Liver (tissue), 9 donors: ENCODE measurements around the gene ZNF691. TPM values are rescaled to one million over a fixed set of nuclear protein-coding genes. Genes with fewer than 3 reads are reported as not detected.
"Not testable (repeated sequence)": the region's sequence is repeated elsewhere in the genome, so short reads cannot be mapped to it uniquely, and the experiment has no call there.

ENCODE experiments used
- DNase-seq: peaks from one replicate; pipeline ENCODE4 v3.0.0-alpha.2; 2017; ENCODE audit warnings: low spot score
- H3K27ac ChIP-seq, 2 donors: one replicate each; pipeline ENCODE4 v1.7.0; 2013; ENCODE audit warnings: inconsistent platforms in 2 of 2, low read length in 2 of 2, control low read depth in 1 of 2, low read depth in 1 of 2, mild to moderate bottlenecking in 1 of 2
- H3K27me3 ChIP-seq, 4 donors: one replicate each; pipeline versions ENCODE4 v1.6.1 to v1.7.0; 2013; ENCODE audit warnings: low read length in 3 of 4, inconsistent platforms in 1 of 4, mild to moderate bottlenecking in 1 of 4, moderate library complexity in 1 of 4; ENCODE audit not compliant: control insufficient read depth in 4 of 4, insufficient read depth in 4 of 4
- H3K36me3 ChIP-seq, 4 donors: one replicate each; pipeline versions ENCODE4 v1.6.1 to v1.7.0; 2013; ENCODE audit warnings: low read length in 3 of 4, mild to moderate bottlenecking in 3 of 4, low read depth in 1 of 4, moderate library complexity in 1 of 4; ENCODE audit not compliant: control insufficient read depth in 4 of 4, insufficient read depth in 3 of 4
- H3K4me1 ChIP-seq, 4 donors: one replicate each; pipeline versions ENCODE4 v1.6.1 to v1.7.0; 2013; ENCODE audit warnings: low read length in 3 of 4, mild to moderate bottlenecking in 3 of 4, moderate library complexity in 1 of 4; ENCODE audit not compliant: control insufficient read depth in 4 of 4, insufficient read depth in 4 of 4
- H3K4me3 ChIP-seq, 3 donors: one replicate each; pipeline versions ENCODE4 v1.6.1 to v1.7.0; 2013; ENCODE audit warnings: low read length in 3 of 3, control low read depth in 1 of 3, low read depth in 1 of 3, mild to moderate bottlenecking in 1 of 3
- H3K9ac ChIP-seq, 2 donors: one replicate each; pipeline ENCODE4 v1.7.0; 2013; ENCODE audit warnings: low read length in 2 of 2, mild to moderate bottlenecking in 2 of 2, moderate library complexity in 2 of 2, control low read depth in 1 of 2, low read depth in 1 of 2
- H3K9me3 ChIP-seq, 4 donors: one replicate each; pipeline versions ENCODE4 v1.6.1 to v1.7.0; 2013; ENCODE audit warnings: low read length in 3 of 4; ENCODE audit not compliant: control insufficient read depth in 4 of 4
- EGR1 ChIP-seq, 2 donors: IDR thresholded peaks; 2 replicates each; pipeline ENCODE4 v1.6.1; 2016 to 2018; ENCODE audit warnings: antibody characterized with exemption in 2 of 2, low read depth in 2 of 2
- FOXA1 ChIP-seq: IDR thresholded peaks from 2 replicates; pipeline ENCODE4 v1.6.1; 2016; ENCODE audit warnings: antibody characterized with exemption
- FOXA2 ChIP-seq: IDR thresholded peaks from 2 replicates; pipeline ENCODE4 v1.6.1; 2016; ENCODE audit warnings: antibody characterized with exemption
- GABPA ChIP-seq, 2 donors: IDR thresholded peaks in 1 of 2; conservative IDR thresholded peaks in 1 of 2; 2 replicates each; pipeline ENCODE4 v1.6.1; 2016; ENCODE audit warnings: antibody characterized with exemption in 2 of 2, mild to moderate bottlenecking in 1 of 2, moderate library complexity in 1 of 2
- HNF4A ChIP-seq, 2 donors: conservative IDR thresholded peaks; 2 replicates each; pipeline ENCODE4 v1.6.1; 2016; ENCODE audit warnings: antibody characterized with exemption in 2 of 2, mild to moderate bottlenecking in 2 of 2
- HNF4G ChIP-seq: IDR thresholded peaks from 2 replicates; pipeline ENCODE4 v1.6.1; 2016; ENCODE audit warnings: antibody characterized with exemption
- JUND ChIP-seq, 2 donors: IDR thresholded peaks; 2 replicates each; pipeline ENCODE4 v1.6.1; 2016; ENCODE audit warnings: antibody characterized with exemption in 2 of 2
- NR2F2 ChIP-seq: IDR thresholded peaks from 2 replicates; pipeline ENCODE4 v1.6.1; 2016; ENCODE audit warnings: antibody characterized with exemption
- RAD21 ChIP-seq, 2 donors: IDR thresholded peaks; 2 replicates each; pipeline ENCODE4 v1.6.1; 2016; ENCODE audit warnings: antibody characterized with exemption in 2 of 2, mild to moderate bottlenecking in 2 of 2
- RXRA ChIP-seq, 2 donors: IDR thresholded peaks; 2 replicates each; pipeline ENCODE4 v1.6.1; 2017 to 2018; ENCODE audit warnings: antibody characterized with exemption in 2 of 2, mild to moderate bottlenecking in 1 of 2
- SP1 ChIP-seq: IDR thresholded peaks from 2 replicates; pipeline ENCODE4 v1.6.1; 2018; ENCODE audit warnings: antibody characterized with exemption, mild to moderate bottlenecking
- TAF1 ChIP-seq: conservative IDR thresholded peaks from 2 replicates; pipeline ENCODE4 v1.6.1; 2016; ENCODE audit warnings: antibody characterized with exemption, mild to moderate bottlenecking
- YY1 ChIP-seq: IDR thresholded peaks from 2 replicates; pipeline ENCODE4 v1.6.1; 2016; ENCODE audit warnings: antibody characterized with exemption, mild to moderate bottlenecking
- WGBS: extraction: QIAGEN DNeasy Blood & Tissue Kit; methylation state at CpG from one replicate; pipeline ENCODE4 v1.1.7; 2013; 5-methylcytosine and 5-hydroxymethylcytosine counted together
- polyA plus RNA-seq, 2 donors: library from polyadenylated mRNA; stranded (reverse) in 1 of 2; unstranded in 1 of 2; fragments of 200-250 nt in 1 of 2; fragments of >200 nt in 1 of 2; fragmentation: Nextera tagmentation in 1 of 2; extraction: Ambion mirVana in 1 of 2; gene quantifications; one replicate each; pipeline versions ENCODE4 v1.2.1 to v1.2.3, GENCODE V29; 2013 to 2015
- total RNA-seq, 2 donors: library from RNA; depleted of rRNA; stranded (reverse); fragments of >200 nt; gene quantifications; one replicate each; pipeline ENCODE4 v1.2.3, GENCODE V29; 2014
- TF ChIP-seq, protein P1 (sequence below): IDR thresholded peaks from 2 replicates; pipeline ENCODE4 v1.6.1; 2016; ENCODE audit warnings: antibody characterized with exemption
- TF ChIP-seq, protein P2 (sequence below): IDR thresholded peaks from 2 replicates; pipeline ENCODE4 v1.6.1; 2016; ENCODE audit warnings: antibody characterized with exemption
- TF ChIP-seq, protein P3 (sequence below): IDR thresholded peaks from 2 replicates; pipeline ENCODE4 v1.6.1; 2016; ENCODE audit warnings: antibody characterized with exemption, mild to moderate bottlenecking
- TF ChIP-seq, protein P4 (sequence below): fragments of 150-350 bp; IDR thresholded peaks from 2 replicates; pipeline ENCODE4 v1.5.1; 2017; ENCODE audit warnings: improper control_type of control experiment, low read depth, low read length; ENCODE audit not compliant: missing input control
- TF ChIP-seq, protein P5 (sequence below): IDR thresholded peaks from 2 replicates; pipeline ENCODE4 v1.6.1; 2016; ENCODE audit warnings: antibody characterized with exemption
- donor health status: healthy.
- donor health status: healthy.
- donor health status: healthy.
- donor health status: healthy.
- donor health status: healthy.

Gene ZNF691
- total and polyA plus RNA-seq, 4 donors: 2.7 to 8.9 (median 5.5) TPM

DNA sequence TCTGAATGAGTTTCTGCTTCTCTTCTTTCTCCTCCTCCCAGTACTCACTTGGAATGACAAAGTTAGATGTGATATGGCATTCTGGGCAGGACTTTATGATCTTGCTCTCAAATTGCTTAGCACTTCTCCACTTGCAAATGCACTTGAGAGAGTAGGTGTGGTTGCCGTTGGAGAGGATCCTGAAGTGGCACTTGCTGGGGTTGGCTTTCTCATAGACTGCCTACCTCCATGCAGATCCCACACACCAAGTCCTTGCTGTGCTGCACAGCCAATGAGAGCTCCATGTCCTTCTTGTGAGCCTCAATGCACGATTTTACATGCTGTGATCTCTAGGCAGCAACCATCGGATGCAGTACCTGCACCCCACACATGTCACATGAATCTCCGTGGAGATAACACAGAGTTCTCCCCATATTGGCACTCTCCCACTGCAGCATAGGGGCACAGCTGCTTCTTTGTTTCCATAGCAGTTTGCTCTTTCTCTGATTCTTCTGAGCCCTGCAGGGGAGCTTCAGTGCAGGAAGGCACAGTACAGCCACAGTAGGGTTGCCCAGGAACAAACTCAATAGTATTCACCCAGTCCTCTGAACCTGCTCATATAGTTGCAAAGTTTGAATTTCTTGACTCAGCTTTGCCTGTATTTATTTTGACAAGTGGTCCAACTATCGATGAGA lies 45.2 kb downstream of the ZNF691 start:
- WGBS: 68% methylated on average over 5 of the region's 5 CpGs
- TF ChIP-seq SP1 (no peak), TAF1 (no peak), FOXA1 (no peak), YY1 (no peak), RXRA (IDR thresholded peaks at IDR 0.05) (no peak), JUND (IDR thresholded peaks at IDR 0.05) (no peak), HNF4A (conservative IDR thresholded peaks at IDR 0.05) (no peak), RAD21 (IDR thresholded peaks at IDR 0.05) (no peak), FOXA2 (no peak), NR2F2 (no peak), EGR1 (IDR thresholded peaks at IDR 0.05; ENCODE audit: low read depth in 2 of 2) (no peak), GABPA (IDR thresholded peaks at IDR 0.05 in 1 of 2, conservative IDR thresholded peaks at IDR 0.05 in 1 of 2) (no peak), HNF4G (no peak)
- TF ChIP-seq, protein P1, sequence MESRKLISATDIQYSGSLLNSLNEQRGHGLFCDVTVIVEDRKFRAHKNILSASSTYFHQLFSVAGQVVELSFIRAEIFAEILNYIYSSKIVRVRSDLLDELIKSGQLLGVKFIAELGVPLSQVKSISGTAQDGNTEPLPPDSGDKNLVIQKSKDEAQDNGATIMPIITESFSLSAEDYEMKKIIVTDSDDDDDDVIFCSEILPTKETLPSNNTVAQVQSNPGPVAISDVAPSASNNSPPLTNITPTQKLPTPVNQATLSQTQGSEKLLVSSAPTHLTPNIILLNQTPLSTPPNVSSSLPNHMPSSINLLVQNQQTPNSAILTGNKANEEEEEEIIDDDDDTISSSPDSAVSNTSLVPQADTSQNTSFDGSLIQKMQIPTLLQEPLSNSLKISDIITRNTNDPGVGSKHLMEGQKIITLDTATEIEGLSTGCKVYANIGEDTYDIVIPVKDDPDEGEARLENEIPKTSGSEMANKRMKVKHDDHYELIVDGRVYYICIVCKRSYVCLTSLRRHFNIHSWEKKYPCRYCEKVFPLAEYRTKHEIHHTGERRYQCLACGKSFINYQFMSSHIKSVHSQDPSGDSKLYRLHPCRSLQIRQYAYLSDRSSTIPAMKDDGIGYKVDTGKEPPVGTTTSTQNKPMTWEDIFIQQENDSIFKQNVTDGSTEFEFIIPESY: no peak
- TF ChIP-seq, protein P2, sequence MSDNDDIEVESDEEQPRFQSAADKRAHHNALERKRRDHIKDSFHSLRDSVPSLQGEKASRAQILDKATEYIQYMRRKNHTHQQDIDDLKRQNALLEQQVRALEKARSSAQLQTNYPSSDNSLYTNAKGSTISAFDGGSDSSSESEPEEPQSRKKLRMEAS: no peak
- TF ChIP-seq, protein P3, sequence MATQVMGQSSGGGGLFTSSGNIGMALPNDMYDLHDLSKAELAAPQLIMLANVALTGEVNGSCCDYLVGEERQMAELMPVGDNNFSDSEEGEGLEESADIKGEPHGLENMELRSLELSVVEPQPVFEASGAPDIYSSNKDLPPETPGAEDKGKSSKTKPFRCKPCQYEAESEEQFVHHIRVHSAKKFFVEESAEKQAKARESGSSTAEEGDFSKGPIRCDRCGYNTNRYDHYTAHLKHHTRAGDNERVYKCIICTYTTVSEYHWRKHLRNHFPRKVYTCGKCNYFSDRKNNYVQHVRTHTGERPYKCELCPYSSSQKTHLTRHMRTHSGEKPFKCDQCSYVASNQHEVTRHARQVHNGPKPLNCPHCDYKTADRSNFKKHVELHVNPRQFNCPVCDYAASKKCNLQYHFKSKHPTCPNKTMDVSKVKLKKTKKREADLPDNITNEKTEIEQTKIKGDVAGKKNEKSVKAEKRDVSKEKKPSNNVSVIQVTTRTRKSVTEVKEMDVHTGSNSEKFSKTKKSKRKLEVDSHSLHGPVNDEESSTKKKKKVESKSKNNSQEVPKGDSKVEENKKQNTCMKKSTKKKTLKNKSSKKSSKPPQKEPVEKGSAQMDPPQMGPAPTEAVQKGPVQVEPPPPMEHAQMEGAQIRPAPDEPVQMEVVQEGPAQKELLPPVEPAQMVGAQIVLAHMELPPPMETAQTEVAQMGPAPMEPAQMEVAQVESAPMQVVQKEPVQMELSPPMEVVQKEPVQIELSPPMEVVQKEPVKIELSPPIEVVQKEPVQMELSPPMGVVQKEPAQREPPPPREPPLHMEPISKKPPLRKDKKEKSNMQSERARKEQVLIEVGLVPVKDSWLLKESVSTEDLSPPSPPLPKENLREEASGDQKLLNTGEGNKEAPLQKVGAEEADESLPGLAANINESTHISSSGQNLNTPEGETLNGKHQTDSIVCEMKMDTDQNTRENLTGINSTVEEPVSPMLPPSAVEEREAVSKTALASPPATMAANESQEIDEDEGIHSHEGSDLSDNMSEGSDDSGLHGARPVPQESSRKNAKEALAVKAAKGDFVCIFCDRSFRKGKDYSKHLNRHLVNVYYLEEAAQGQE: no peak
- TF ChIP-seq, protein P4, sequence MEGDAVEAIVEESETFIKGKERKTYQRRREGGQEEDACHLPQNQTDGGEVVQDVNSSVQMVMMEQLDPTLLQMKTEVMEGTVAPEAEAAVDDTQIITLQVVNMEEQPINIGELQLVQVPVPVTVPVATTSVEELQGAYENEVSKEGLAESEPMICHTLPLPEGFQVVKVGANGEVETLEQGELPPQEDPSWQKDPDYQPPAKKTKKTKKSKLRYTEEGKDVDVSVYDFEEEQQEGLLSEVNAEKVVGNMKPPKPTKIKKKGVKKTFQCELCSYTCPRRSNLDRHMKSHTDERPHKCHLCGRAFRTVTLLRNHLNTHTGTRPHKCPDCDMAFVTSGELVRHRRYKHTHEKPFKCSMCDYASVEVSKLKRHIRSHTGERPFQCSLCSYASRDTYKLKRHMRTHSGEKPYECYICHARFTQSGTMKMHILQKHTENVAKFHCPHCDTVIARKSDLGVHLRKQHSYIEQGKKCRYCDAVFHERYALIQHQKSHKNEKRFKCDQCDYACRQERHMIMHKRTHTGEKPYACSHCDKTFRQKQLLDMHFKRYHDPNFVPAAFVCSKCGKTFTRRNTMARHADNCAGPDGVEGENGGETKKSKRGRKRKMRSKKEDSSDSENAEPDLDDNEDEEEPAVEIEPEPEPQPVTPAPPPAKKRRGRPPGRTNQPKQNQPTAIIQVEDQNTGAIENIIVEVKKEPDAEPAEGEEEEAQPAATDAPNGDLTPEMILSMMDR: no peak
- TF ChIP-seq, protein P5, sequence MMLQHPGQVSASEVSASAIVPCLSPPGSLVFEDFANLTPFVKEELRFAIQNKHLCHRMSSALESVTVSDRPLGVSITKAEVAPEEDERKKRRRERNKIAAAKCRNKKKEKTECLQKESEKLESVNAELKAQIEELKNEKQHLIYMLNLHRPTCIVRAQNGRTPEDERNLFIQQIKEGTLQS: no peak
- H3K36me3 ChIP-seq: no peaks in the 10 kb centered on the region
- no peak for DNase-seq
- H3K4me3 ChIP-seq: no peak overlapping the region
- H3K4me1 ChIP-seq: no peaks in the 10 kb centered on the region
- no peaks in the 10 kb centered on the region for H3K9me3 ChIP-seq
- no peaks in the 10 kb centered on the region for H3K27me3 ChIP-seq
- no peak overlapping the region for H3K9ac ChIP-seq
- no peak overlapping the region for H3K27ac ChIP-seq

DNA sequence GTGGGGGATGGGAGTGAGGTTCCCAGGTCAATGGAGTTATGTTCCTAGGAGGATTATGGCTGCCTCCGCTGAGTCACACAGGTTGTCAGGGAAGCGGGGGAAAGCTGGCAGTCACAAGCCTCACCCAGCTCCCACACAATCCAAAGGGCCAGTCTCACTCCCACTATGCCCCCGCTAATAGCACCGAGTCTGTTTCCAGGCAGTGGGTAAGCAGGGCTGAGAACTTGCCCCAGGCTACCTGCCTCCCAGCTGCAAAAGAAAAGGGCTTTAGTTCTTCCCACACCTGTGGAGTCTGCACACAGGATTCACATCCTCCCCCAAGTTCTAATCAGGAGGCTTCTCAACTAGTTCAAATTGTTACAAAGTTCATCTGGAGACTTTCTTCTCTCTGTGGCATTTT lies 53.5 kb downstream of the ZNF691 start:
- 95% methylated on average over 4 of the region's 4 CpGs for whole genome bisulfite sequencing
- H3K27me3 ChIP-seq, H3K9me3 ChIP-seq, H3K36me3 ChIP-seq, H3K4me1 ChIP-seq, H3K27ac ChIP-seq, DNase-seq, H3K4me3 ChIP-seq, H3K9ac ChIP-seq: not testable (repeated sequence)
